Ishikawa (cell line): ENCODE data around the gene RMI2.

Source experiments
- CEBPB ChIP-seq: IDR thresholded peaks from 2 replicates; pipeline ENCODE4 v1.6.1; 2012
- CREB1 ChIP-seq: IDR thresholded peaks from 2 replicates; pipeline ENCODE4 v1.6.1; 2012; ENCODE audit warnings: low read depth
- EGR1 ChIP-seq: IDR thresholded peaks from 2 replicates; pipeline ENCODE4 v1.6.1; 2012
- EP300 ChIP-seq: IDR thresholded peaks from 2 replicates; pipeline ENCODE4 v1.6.1; 2012; ENCODE audit warnings: borderline replicate concordance
- MAX ChIP-seq: IDR thresholded peaks from 2 replicates; pipeline ENCODE4 v1.6.1; 2012
- NFIC ChIP-seq: IDR thresholded peaks from 2 replicates; pipeline ENCODE4 v1.6.1; 2012
- RAD21 ChIP-seq: IDR thresholded peaks from 2 replicates; pipeline ENCODE4 v1.6.1; 2012; ENCODE audit warnings: low read depth
- REST ChIP-seq: IDR thresholded peaks from 2 replicates; pipeline ENCODE4 v1.6.1; 2012; ENCODE audit warnings: low read depth, mild to moderate bottlenecking
- USF1 ChIP-seq: IDR thresholded peaks from 2 replicates; pipeline ENCODE4 v1.6.1; 2012

- no peak for TF ChIP-seq CREB1
- TF ChIP-seq REST: no peak
- no peak for TF ChIP-seq EP300
- TF ChIP-seq RAD21: no peak
- no peak for TF ChIP-seq EGR1
- TF ChIP-seq MAX: no peak
- TF ChIP-seq NFIC: no peak
- TF ChIP-seq USF1: no peak
- TF ChIP-seq CEBPB: no peak
Observed at GRCh38 chr16:11399261-11399831, 54.1 kb downstream of the RMI2 start.
